Measurements from ENCODE around the gene PKM. TPM values are rescaled to one million over a fixed set of nuclear protein-coding genes. Genes with fewer than 3 reads are reported as not detected.

Gene PKM
- total and polyA plus RNA-seq, 9 of the 15 experiments (the other 6 are each of a cell fraction or from before 2014, with no cell fraction given): 140 to 825 (median 383) TPM

GRCh38 chr15:72272213-72272996 lies 41.4 kb upstream of the PKM start, which contains the start of gene PARP6 (continued):
- TF ChIP-seq RNF219 (CRISPR knock-in tag; IDR thresholded peaks at IDR 0.05) (no peak), ZNF224 (CRISPR knock-in tag; IDR thresholded peaks at IDR 0.05) (no peak), ZBTB33 (CRISPR knock-in tag; IDR thresholded peaks at IDR 0.05) (no peak), HDGF (IDR thresholded peaks at IDR 0.05) (no peak), RCOR1 (IDR thresholded peaks at IDR 0.05; ENCODE audit: borderline replicate concordance in 1 of 2, low read depth in 2 of 2, low read length in 2 of 2) (peak in 1 of 2 experiments; percentile 61; a peak in 2 of 4 replicates), KAT2B (IDR thresholded peaks at IDR 0.05; ENCODE audit: low read depth, low read length) (no peak), HBP1 (CRISPR knock-in tag; IDR thresholded peaks at IDR 0.05) (0 out of 2 replicates have a peak, but pooled peaks have one; percentile 13), SMAD2 (IDR thresholded peaks at IDR 0.05; ENCODE audit: low read depth, low read length) (no peak), ZNF695 (CRISPR knock-in tag; IDR thresholded peaks at IDR 0.05) (no peak), ZNF445 (CRISPR knock-in tag; IDR thresholded peaks at IDR 0.05; ENCODE audit: low read depth) (no peak), MECOM (CRISPR knock-in tag; IDR thresholded peaks at IDR 0.05) (no peak), PML (IDR thresholded peaks at IDR 0.05; ENCODE audit: low read length) (no peak), ZNF668 (CRISPR knock-in tag; IDR thresholded peaks at IDR 0.05) (0 out of 2 replicates have a peak, but pooled peaks have one; percentile 18), NR3C1 (CRISPR knock-in tag; IDR thresholded peaks at IDR 0.05) (no peak), CUX1 (CRISPR knock-in tag; IDR thresholded peaks at IDR 0.05) (no peak), PHF21A (IDR thresholded peaks at IDR 0.05; ENCODE audit: borderline replicate concordance, low read depth) (no peak), SP1 (CRISPR knock-in tag; IDR thresholded peaks at IDR 0.05) (no peak; the same call in 1 of the 2 replicates), CREM (IDR thresholded peaks at IDR 0.05; ENCODE audit: low read depth) (peak; percentile 89)
